ENCODE data around the gene TMEM150B. TPM values are rescaled to one million over a fixed set of nuclear protein-coding genes. Genes with fewer than 3 reads are reported as not detected.

TMEM150B gene
- total and polyA plus RNA-seq, 2 of the 13 experiments (the other 11 are each of a cell fraction or from before 2014, with no cell fraction given): 1.3 to 1.8 TPM

DNA sequence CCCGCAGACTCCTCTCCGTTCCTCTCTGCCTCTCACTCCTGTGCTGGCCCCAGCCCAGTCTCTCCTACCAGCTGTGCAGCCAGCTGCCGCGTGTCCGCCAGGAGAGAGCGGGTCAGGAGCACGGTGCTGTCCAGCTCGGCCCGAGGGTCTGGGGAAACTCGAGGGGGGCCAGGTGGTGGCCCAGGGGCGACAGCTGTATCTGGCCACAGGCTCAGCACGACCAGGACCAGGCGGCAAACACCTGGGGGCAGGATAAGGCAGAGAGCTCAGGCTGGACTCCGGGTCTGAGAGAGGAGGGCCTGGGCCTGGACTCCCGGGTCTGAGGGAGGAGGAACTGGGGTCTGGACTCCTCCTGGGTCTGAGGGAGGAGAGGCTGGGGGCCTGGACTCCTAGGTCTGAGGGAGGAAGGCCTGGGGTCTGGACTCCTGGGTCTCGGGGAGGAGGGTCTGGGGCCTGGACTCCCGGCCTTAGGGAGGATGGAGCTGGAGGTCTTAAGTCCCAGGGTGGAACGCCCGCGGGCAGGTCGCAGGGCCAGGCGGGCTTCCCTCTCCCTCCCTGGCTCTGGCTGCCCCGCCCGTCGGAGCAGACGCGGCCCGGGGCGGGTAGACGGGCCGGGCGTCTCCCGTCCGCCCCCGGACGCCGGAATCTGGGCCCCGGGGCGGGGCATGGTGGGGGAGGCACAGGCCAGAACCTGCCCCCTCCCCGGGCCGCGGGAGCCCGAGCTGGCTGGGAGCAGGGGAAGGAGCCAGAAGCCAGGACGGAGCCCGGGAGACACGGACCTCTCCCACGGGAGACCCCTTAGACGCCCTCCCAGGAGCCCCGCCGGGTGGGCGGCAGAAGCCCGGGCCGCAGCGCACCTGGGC, 43.8 kb upstream of the TMEM150B start (continued):
- 0 out of 2 replicates have a peak, but pooled peaks have one; percentile 20 for TF ChIP-seq EZH2 (conservative IDR thresholded peaks at IDR 0.05; ENCODE audit: low read depth, low read length)

DNA sequence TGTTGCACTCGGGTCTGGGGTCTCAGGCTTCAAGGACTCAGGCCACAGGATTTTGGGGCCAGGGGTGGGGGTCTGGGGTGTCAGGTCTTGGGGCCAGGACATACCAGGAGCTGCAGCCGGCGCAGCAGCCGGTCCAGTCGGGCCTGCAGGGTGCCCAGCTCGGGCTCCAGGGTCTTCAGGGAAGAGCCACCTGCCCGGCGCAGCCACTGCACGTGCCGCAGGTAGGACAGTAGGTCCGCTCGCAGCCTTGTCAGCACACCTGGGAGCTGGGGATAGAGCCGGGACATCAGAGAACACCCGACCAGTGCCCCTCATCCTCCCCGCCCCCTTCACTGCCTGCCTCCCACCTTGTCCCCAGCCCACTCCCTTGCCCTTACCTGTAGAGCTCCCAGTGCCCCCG, 43.0 kb upstream of the TMEM150B start:
- Histone ChIP-seq H3K9me3 (ENCODE audit: low read length) (no peaks in the 10 kb centered on the region), H2AFZ (ENCODE audit: low read length) (no peak overlapping the region), H3K36me3 (replicated peaks in 1 of 2; ENCODE audit: control insufficient read depth in 1 of 2, insufficient read depth in 2 of 2, low read length in 2 of 2) (no peaks in the 10 kb centered on the region), H3K79me2 (ENCODE audit: insufficient read depth, low read length) (no peaks in the 10 kb centered on the region), H3K4me3 (replicated peaks in 1 of 3; ENCODE audit: insufficient read depth in 1 of 3, low read depth in 2 of 3, low read length in 3 of 3) (no peak overlapping the region), H3K4me2 (ENCODE audit: low read depth, low read length) (no peak overlapping the region), H3K27ac (ENCODE audit: extremely low read length, insufficient read depth, low read length) (no peak overlapping the region), H3K9ac (ENCODE audit: insufficient read depth, low read depth, low read length) (no peak overlapping the region), H4K20me1 (ENCODE audit: insufficient read depth, low read length) (no peaks in the 10 kb centered on the region), H3K4me1 (ENCODE audit: insufficient read depth, low read length) (peaks cover 37% of the 10 kb centered on the region), H3K27me3 (ENCODE audit: control insufficient read depth in 1 of 2, insufficient read depth in 2 of 2, low read length in 2 of 2) (peaks cover 7 to 36% of the 10 kb centered on the region in 2 experiments; a peak in 4 of 5 replicates)
- BruUV-seq (replicated peaks): no TSS peak
- WGBS (ENCODE audit: low lambda C conversion rate): 60% methylated on average over 4 of the region's 16 CpGs
- ChIA-PET CTCF (ENCODE audit: low intra/inter-chr PET ratio, low total read pairs) (no interaction called here), POLR2A (interaction anchor here (1.2 to 2.2 kb wide), 2 partner anchors 9 to 39 kb away, joined by 3 to 9 read pairs; partner anchors contain the start of gene UBE2S)
- intact Hi-C loops (cut with micrococcal nuclease; ENCODE audit: unreplicated experiment) (no loop called here), in situ Hi-C loops (cut with HindIII; ENCODE audit: extremely low pct_ligation_motif_present, low pct_unique_long_range_greater_than_20kb) (no loop called here)
- FAIRE-seq: no peak
- ATAC-seq: no peak
- TF ChIP-seq PCBP1 (IDR thresholded peaks at IDR 0.05; ENCODE audit: borderline replicate concordance, low read depth, low read length) (0 out of 2 replicates have a peak, but pooled peaks have one; percentile 33), STAG1 (CRISPR knock-in tag; IDR thresholded peaks at IDR 0.05) (no peak)
- no peak for DNase-seq (ENCODE audit: low spot score)

GRCh38 chr19:55366790-55367189, 41.6 kb upstream of the TMEM150B start:
- DNase-seq (ENCODE audit: low spot score): no peak
- peaks cover 31% of the 10 kb centered on the region for H3K4me1 ChIP-seq (ENCODE audit: insufficient read depth, low read length)
- H3K27me3 ChIP-seq (ENCODE audit: control insufficient read depth in 1 of 2, insufficient read depth in 2 of 2, low read length in 2 of 2): peaks cover 8 to 35% of the 10 kb centered on the region in 2 experiments; a peak in 4 of 5 replicates
- no peak overlapping the region for H3K4me3 ChIP-seq (replicated peaks in 1 of 3; ENCODE audit: insufficient read depth in 1 of 3, low read depth in 2 of 3, low read length in 3 of 3)
- H3K36me3 ChIP-seq (replicated peaks in 1 of 2; ENCODE audit: control insufficient read depth in 1 of 2, insufficient read depth in 2 of 2, low read length in 2 of 2): no peaks in the 10 kb centered on the region
- H3K9ac ChIP-seq (ENCODE audit: insufficient read depth, low read depth, low read length): no peak overlapping the region
- H2AFZ ChIP-seq (ENCODE audit: low read length): no peak overlapping the region
- 72% methylated on average over 3 of the region's 3 CpGs for WGBS (ENCODE audit: low lambda C conversion rate)
- ATAC-seq: no peak
- H4K20me1 ChIP-seq (ENCODE audit: insufficient read depth, low read length): no peaks in the 10 kb centered on the region
- ChIA-PET POLR2A (no interaction called here), CTCF (ENCODE audit: low intra/inter-chr PET ratio, low total read pairs) (no interaction called here)
- H3K9me3 ChIP-seq (ENCODE audit: low read length): no peaks in the 10 kb centered on the region
- H3K79me2 ChIP-seq (ENCODE audit: insufficient read depth, low read length): no peaks in the 10 kb centered on the region
- in situ Hi-C loops (cut with HindIII; ENCODE audit: extremely low pct_ligation_motif_present, low pct_unique_long_range_greater_than_20kb): no loop called here
- no peak for FAIRE-seq
- intact Hi-C loops (cut with micrococcal nuclease; ENCODE audit: unreplicated experiment): no loop called here
- no peak overlapping the region for H3K27ac ChIP-seq (ENCODE audit: extremely low read length, insufficient read depth, low read length)
- H3K4me2 ChIP-seq (ENCODE audit: low read depth, low read length): no peak overlapping the region
- no TSS peak for BruUV-seq (replicated peaks)
- no peak for TF ChIP-seq ZNF644 (CRISPR knock-in tag; IDR thresholded peaks at IDR 0.05; ENCODE audit: low read depth)
- no peak for TF ChIP-seq ZIK1 (CRISPR knock-in tag; IDR thresholded peaks at IDR 0.05; ENCODE audit: borderline replicate concordance, low read depth)
- no peak for TF ChIP-seq ZBED4 (CRISPR knock-in tag; IDR thresholded peaks at IDR 0.05; ENCODE audit: borderline replicate concordance)
- no peak for TF ChIP-seq HDAC2 (CRISPR knock-in tag; IDR thresholded peaks at IDR 0.05)
- TF ChIP-seq, protein P1, sequence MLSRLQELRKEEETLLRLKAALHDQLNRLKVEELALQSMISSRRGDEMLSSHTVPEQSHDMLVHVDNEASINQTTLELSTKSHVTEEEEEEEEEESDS (CRISPR knock-in tag; IDR thresholded peaks at IDR 0.05; ENCODE audit: borderline replicate concordance): no peak
- TF ChIP-seq ZNF317 (CRISPR knock-in tag; IDR thresholded peaks at IDR 0.05): no peak
- TF ChIP-seq GLI4 (CRISPR knock-in tag; IDR thresholded peaks at IDR 0.05; ENCODE audit: borderline replicate concordance): no peak

Measured in HepG2 (cell line).